GM18502 (cell line): Measurements from ENCODE around the gene GPC4.
A peak's percentile ranks its signal among the peaks of the same experiment; 100 is the strongest.

Source experiments
- ATAC-seq: cut with Tn5 transposase; IDR thresholded peaks from one replicate; pipeline ENCODE4 v1.9.1; 2021; ENCODE audit warnings: mild to moderate bottlenecking; ENCODE audit not compliant: unreplicated experiment, poor library complexity

GPC4 gene

GRCh38 chrX:133412665-133413064 is 2.6 kb downstream of the GPC4 start:
- no peak for ATAC-seq

DNA sequence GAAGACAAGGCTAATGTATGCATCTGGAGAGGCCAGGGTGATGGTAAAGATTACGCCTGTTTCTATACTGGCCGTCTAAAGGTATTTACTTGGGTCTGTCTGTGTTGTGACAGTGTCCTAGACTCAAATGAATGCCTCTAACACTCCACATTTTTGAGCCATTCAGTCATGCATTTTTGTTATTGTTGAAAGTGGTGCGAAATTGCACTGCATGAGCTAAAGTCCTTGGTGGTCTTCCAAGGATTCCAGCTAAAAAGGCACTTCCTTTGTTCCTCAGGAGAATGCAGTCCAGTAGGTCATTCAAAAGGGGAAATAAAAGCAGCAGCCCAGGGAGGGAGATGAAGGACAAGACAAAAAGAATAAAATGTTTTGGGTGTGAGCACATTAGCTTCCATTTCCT is 3.0 kb downstream of the GPC4 start:
- ATAC-seq = no peak

- no peak for ATAC-seq
These were observed 4.7 kb downstream of the GPC4 start for GRCh38 chrX:133410550-133410949.

GRCh38 chrX:133405498-133406185 is 9.6 kb downstream of the GPC4 start:
- no peak for ATAC-seq

DNA sequence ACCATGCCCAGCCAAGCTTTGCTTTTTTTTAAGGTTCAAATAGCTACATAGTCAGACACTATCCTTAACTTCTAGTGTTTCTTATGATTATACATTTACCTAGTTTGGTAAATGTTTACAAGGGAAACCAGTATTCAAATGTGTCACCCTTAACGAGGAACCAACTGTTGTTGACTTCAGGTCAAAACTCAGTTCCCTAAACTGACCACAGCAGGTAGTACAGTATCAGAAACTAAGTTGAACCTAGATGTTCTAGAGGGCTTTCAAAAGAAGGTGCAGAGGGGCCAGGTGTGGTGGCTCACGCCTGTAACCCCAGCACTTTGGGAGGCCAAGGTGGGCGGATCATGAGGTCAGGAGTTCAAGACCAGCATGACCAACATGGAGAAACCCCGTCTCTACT is 11.3 kb downstream of the GPC4 start:
- ATAC-seq = no peak

GRCh38 chrX:133402830-133403625 is 12.3 kb downstream of the GPC4 start:
- ATAC-seq = no peak

DNA sequence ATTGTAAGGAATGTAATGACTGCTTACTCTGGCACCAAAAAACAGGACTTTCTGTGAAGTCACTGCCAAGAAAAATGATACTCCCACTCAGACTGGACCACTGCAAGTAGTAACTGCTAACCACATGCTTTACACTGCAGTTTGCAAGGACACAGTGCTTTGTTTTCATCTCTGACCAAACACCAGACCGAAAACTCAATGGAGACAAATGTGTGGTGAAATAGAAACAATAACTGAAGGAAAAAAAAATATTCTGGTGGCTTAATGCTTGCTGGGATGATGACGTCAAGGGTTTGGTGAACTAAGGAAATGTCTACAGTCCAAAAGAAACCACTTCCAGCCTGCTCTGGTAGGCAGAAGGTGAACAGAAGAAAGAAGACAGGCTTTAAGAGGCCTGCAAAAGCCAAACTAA is 13.2 kb downstream of the GPC4 start:
- ATAC-seq = no peak

GRCh38 chrX:133401536-133401935 is 13.8 kb downstream of the GPC4 start:
- ATAC-seq = no peak

DNA sequence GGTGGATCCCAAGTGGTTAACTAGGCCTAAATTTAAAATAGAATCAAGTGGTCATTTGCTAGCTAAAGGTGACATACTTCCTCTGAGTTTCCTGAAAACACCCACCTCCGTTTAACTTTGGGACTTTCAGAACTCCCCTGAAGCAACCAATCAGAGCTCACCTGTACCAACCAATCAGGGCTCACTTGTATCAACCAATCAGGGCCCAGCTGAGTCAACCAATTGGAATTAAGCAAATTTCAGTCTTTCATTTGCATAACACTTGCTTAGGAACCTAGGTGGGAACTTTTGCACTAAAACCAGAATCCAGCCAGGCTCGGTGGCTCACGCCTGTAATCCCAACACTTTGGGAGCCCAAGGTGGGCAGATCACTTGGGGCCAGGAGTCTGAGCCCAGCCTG is 15.9 kb downstream of the GPC4 start:
- ATAC-seq = no peak

- ATAC-seq = no peak
These were observed 20.5 kb downstream of the GPC4 start for GRCh38 chrX:133394765-133395164.

GRCh38 chrX:133392671-133393070 is 22.6 kb downstream of the GPC4 start:
- no peak for ATAC-seq

DNA sequence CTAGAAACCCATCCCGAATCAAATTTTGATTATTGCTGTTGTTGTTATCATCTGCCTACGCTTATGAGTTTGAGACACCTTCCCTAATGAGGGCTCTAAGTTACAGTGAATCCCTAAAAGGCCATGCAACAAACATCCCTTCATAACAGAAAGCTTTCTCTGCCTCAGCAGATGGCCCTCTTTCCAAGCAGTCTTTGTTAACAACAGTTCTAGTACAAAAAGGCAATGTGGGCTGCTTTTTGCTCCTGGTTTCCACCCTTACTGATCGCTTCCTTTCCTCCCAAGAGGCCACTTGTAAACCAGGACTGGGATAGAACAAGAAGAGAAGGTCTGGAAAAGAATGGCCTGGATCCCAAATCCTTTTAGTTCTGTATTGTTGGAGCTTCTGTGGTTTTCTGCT is 24.2 kb downstream of the GPC4 start:
- no peak for ATAC-seq

GRCh38 chrX:133390676-133391075 is 24.6 kb downstream of the GPC4 start:
- ATAC-seq = no peak

DNA sequence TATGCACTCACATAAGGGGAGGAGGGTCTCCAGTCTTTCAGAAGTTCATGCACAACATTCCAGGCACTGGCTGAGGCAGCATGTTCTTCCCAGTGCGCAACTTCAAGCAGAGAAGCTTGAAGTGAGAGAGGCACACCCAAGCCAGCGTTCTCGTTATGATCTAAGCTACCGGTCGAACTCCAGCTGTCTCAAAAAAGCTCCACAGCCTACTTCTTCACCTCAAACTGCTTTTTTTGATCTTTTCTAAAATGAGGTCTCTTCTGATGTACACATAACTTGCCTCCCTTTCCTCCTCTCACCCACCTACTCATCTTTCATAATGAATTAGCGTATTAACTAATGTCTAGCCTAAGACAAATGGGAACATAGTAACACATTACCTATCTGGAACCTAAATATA is 25.3 kb downstream of the GPC4 start:
- ATAC-seq = no peak

DNA sequence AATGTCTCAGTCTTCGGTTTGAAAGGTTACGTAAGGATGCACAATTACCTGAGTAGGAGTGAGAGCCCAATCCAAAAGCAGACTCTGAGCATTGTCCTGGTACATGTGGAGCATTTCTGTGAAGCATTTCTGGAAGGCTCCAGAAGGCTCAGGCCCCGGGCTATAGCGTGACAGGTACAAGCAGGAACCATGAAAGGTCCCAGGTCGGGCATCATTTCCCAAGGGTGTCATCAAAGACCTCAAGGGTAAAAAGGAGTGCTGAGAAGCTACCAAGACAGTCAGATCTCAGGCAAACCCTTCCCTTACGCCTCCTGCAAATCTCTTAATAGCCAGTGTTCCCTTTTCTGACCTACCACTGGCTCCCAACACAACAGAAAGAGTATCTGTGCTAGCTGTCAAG is 30.8 kb downstream of the GPC4 start:
- no peak for ATAC-seq

DNA sequence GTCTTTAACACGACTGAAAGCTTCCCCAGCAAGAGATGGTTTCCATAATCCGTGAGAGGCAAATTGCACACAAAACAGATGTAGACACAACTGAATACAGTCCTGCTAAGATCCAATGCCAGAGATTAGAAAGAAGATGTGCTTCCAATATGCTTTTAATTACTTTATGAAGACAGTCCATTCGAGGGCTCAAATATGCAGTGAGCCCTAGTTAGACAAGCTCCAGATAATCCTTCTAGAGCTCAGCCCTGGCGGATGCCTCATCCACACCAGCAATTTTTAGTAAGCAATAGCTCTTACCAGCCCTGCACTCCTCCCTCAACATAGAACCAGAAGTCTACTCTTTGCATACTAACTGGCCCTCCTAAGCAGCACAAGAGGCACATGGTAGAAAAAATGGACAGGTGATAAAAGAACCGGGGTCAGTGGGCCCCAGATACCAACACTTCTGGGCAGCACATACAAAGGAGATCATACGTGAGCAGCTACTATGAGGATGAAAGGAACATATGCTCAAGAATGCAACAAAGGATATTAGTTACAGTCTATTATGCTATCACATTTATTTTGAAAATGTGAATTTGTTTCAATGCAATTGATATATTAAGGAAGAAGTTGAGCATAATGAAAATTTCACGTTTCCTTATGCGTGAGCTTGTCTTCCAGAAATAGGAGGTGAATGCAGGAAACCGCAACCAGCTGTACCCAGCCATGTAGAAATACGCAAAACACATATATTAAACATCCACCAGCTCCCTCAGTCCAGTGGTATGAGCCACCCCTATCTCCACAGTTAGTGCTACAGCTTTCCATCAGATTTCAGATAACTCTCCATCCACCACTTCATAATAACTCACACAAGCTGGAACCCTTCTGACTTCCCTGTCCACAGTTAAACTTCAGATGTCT is 34.3 kb downstream of the GPC4 start:
- peak; percentile 82 for ATAC-seq

DNA sequence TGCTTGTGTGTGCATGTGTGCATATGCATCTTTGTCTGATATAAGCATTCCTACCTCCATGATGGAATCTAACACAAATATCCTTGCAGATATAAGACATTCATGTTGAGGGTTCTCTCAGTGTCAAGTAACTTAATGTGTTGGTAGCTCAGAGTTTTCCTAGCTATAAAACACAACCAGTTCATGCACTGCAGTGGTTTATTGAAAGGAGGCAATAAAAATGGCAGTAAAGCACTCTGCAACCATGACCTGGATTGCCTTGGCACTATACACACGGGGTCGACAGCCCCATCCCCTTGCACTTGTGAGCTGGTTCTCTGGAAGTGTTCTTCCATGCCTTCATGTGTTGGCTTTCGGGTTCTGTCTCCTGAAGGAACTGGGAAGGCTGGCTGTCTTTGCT is 38.9 kb downstream of the GPC4 start:
- ATAC-seq = no peak

GRCh38 chrX:133375615-133376340 is 39.5 kb downstream of the GPC4 start:
- ATAC-seq = no peak

DNA sequence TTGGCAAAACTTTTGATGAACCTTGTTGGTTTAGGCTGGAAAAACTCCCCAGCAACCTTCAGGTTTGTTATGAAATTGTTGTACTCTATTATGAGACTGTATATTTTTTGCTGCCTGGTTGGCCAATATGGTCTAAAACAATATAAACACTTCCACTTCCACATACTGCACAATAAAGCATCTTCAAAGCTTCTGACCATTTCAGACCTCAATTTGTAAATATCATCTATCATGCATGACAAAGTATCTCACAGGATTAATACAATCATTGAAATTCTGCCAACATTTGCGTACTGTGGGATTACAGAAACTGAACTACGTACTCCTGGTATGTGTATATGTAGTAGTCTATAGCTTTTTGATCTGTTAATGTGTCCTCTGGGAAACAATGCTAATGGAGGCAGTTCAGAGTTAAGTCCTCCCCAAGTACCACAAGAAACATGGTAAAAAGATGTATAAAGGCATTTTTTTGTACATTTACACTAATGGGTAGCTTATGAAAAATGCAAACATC is 40.4 kb downstream of the GPC4 start:
- ATAC-seq = no peak
